Measurements from ENCODE around the gene COL1A2.

COL1A2 gene

GRCh38 chr7:94440451-94441039 lies 45.9 kb downstream of the COL1A2 start:
- Histone ChIP-seq H3K4me3 (ENCODE audit: severe bottlenecking) (no peak overlapping the region), H3K4me1 (ENCODE audit: insufficient read depth, poor library complexity, severe bottlenecking) (no peaks in the 10 kb centered on the region), H3K27me3 (ENCODE audit: insufficient read depth, poor library complexity, severe bottlenecking) (peaks cover 3% of the 10 kb centered on the region), H3K27ac (ENCODE audit: poor library complexity, severe bottlenecking) (no peak overlapping the region), H3K36me3 (ENCODE audit: low read depth) (no peaks in the 10 kb centered on the region), H3K9me3 (ENCODE audit: severe bottlenecking) (no peaks in the 10 kb centered on the region)
- no peak for DNase-seq (ENCODE audit: low spot score)
- ATAC-seq (ENCODE audit: low read depth) = no peak
- TF ChIP-seq, protein P1, sequence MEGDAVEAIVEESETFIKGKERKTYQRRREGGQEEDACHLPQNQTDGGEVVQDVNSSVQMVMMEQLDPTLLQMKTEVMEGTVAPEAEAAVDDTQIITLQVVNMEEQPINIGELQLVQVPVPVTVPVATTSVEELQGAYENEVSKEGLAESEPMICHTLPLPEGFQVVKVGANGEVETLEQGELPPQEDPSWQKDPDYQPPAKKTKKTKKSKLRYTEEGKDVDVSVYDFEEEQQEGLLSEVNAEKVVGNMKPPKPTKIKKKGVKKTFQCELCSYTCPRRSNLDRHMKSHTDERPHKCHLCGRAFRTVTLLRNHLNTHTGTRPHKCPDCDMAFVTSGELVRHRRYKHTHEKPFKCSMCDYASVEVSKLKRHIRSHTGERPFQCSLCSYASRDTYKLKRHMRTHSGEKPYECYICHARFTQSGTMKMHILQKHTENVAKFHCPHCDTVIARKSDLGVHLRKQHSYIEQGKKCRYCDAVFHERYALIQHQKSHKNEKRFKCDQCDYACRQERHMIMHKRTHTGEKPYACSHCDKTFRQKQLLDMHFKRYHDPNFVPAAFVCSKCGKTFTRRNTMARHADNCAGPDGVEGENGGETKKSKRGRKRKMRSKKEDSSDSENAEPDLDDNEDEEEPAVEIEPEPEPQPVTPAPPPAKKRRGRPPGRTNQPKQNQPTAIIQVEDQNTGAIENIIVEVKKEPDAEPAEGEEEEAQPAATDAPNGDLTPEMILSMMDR (IDR thresholded peaks at IDR 0.05; ENCODE audit: poor library complexity, severe bottlenecking) = no peak

DNA sequence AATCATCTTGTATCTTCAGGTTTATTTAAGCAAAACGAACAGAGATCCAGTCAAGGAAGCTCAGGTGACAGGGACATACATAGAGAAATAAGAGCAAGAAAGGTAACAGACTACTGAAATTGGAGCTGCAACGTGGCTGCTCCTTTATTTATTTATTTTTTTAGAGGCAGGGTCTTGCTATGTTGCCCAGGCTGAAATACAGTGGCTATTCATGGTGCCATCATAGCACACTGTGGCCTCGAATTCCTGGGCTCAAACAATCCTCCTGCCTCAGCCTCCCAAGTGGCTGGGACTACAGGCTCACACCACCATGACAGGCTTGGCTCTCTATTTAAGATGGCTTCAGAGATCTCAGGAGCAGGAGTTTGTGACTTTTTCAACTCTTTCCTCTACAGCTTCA lies 46.4 kb downstream of the COL1A2 start:
- Histone ChIP-seq H3K27me3 (ENCODE audit: insufficient read depth, poor library complexity, severe bottlenecking) (peaks cover 3% of the 10 kb centered on the region), H3K36me3 (ENCODE audit: low read depth) (no peaks in the 10 kb centered on the region), H3K4me1 (ENCODE audit: insufficient read depth, poor library complexity, severe bottlenecking) (no peaks in the 10 kb centered on the region), H3K4me3 (ENCODE audit: severe bottlenecking) (no peak overlapping the region), H3K9me3 (ENCODE audit: severe bottlenecking) (no peaks in the 10 kb centered on the region), H3K27ac (ENCODE audit: poor library complexity, severe bottlenecking) (no peak overlapping the region)
- ATAC-seq (ENCODE audit: low read depth) (no peak), DNase-seq (ENCODE audit: low spot score) (no peak)
- TF ChIP-seq, protein P1 (IDR thresholded peaks at IDR 0.05; ENCODE audit: poor library complexity, severe bottlenecking) = no peak

- peaks cover 3% of the 10 kb centered on the region for H3K27me3 ChIP-seq (ENCODE audit: insufficient read depth, poor library complexity, severe bottlenecking)
- H3K4me1 ChIP-seq (ENCODE audit: insufficient read depth, poor library complexity, severe bottlenecking) = no peaks in the 10 kb centered on the region
- DNase-seq (ENCODE audit: low spot score) (no peak), ATAC-seq (ENCODE audit: low read depth) (no peak)
- H3K36me3 ChIP-seq (ENCODE audit: low read depth) = no peaks in the 10 kb centered on the region
- TF ChIP-seq, protein P1 (IDR thresholded peaks at IDR 0.05; ENCODE audit: poor library complexity, severe bottlenecking) = no peak
- H3K27ac ChIP-seq (ENCODE audit: poor library complexity, severe bottlenecking) = no peak overlapping the region
- no peak overlapping the region for H3K4me3 ChIP-seq (ENCODE audit: severe bottlenecking)
- H3K9me3 ChIP-seq (ENCODE audit: severe bottlenecking) = no peaks in the 10 kb centered on the region
Measured at GRCh38 chr7:94442639-94443038, 47.9 kb downstream of the COL1A2 start.

- Histone ChIP-seq H3K36me3 (ENCODE audit: low read depth) (no peaks in the 10 kb centered on the region), H3K9me3 (ENCODE audit: severe bottlenecking) (no peaks in the 10 kb centered on the region), H3K4me1 (ENCODE audit: insufficient read depth, poor library complexity, severe bottlenecking) (no peaks in the 10 kb centered on the region), H3K4me3 (ENCODE audit: severe bottlenecking) (no peak overlapping the region), H3K27me3 (ENCODE audit: insufficient read depth, poor library complexity, severe bottlenecking) (peaks cover 3% of the 10 kb centered on the region), H3K27ac (ENCODE audit: poor library complexity, severe bottlenecking) (no peak overlapping the region)
- DNase-seq (ENCODE audit: low spot score) (no peak), ATAC-seq (ENCODE audit: low read depth) (no peak)
- TF ChIP-seq, protein P1 (IDR thresholded peaks at IDR 0.05; ENCODE audit: poor library complexity, severe bottlenecking) = no peak
Measured at GRCh38 chr7:94444813-94445212, 50.1 kb downstream of the COL1A2 start.

DNA sequence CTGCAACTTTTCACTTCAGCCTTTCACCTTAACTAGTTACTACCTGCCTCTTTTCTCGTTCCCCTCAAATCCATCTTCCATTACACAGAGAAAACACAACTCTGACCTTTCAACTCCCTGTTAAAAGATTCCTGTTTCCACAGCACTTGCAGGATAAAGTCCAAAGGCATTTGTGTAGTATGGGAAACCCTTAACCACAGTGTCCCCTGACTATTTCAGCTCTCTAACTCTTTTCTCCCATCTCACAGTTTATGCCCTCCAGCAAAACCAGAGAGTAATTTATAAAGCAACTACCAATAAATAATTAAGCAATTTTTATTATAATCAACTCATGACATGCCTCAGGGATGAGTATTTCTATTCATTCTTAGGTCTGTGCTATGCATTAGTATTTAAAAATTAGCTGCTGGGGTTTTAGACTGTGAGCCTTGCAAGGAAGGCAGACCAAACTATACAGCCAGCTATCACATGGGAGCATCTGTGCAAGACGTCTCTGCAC lies 51.0 kb downstream of the COL1A2 start:
- DNase-seq (ENCODE audit: low spot score) (no peak), ATAC-seq (ENCODE audit: low read depth) (no peak)
- TF ChIP-seq, protein P1 (IDR thresholded peaks at IDR 0.05; ENCODE audit: poor library complexity, severe bottlenecking) = no peak

More for the DNA sequence above, 51.0 kb downstream of the COL1A2 start:
- H3K4me1 ChIP-seq (ENCODE audit: insufficient read depth, poor library complexity, severe bottlenecking) = no peaks in the 10 kb centered on the region
- no peaks in the 10 kb centered on the region for H3K36me3 ChIP-seq (ENCODE audit: low read depth)
- no peak overlapping the region for H3K4me3 ChIP-seq (ENCODE audit: severe bottlenecking)
- H3K27me3 ChIP-seq (ENCODE audit: insufficient read depth, poor library complexity, severe bottlenecking) = peaks cover 3% of the 10 kb centered on the region
- H3K9me3 ChIP-seq (ENCODE audit: severe bottlenecking) = no peaks in the 10 kb centered on the region
- H3K27ac ChIP-seq (ENCODE audit: poor library complexity, severe bottlenecking) = no peak overlapping the region
